GM23248 (cell line): ENCODE data around the gene RAD51D. TPM values are rescaled to one million over a fixed set of nuclear protein-coding genes. Genes with fewer than 3 reads are reported as not detected.
A peak's percentile ranks its signal among the peaks of the same experiment; 100 is the strongest.

Source experiments
- DNase-seq: peaks from one replicate; pipeline ENCODE4 v3.0.0-alpha.2; 2015
- H2AFZ ChIP-seq: fragments of 200-600 bp; sonication (generic); 2 replicates; pipeline ENCODE4 v1.6.1; 2016; ENCODE audit warnings: antibody characterized with exemption
- H3F3A ChIP-seq: fragments of 200-600 bp; sonication (generic); 2 replicates; pipeline ENCODE4 v1.6.1; 2016; ENCODE audit warnings: mild to moderate bottlenecking, antibody characterized with exemption, mixed run types; ENCODE audit not compliant: insufficient read depth
- H3K27ac ChIP-seq: fragments of 200-600 bp; sonication (generic); 2 replicates; pipeline ENCODE4 v1.5.1; 2016; ENCODE audit warnings: mild to moderate bottlenecking
- H3K27me3 ChIP-seq: fragments of 200-600 bp; sonication (generic); replicated peaks from 2 replicates; pipeline ENCODE4 v1.6.1; 2016; ENCODE audit warnings: mild to moderate bottlenecking; ENCODE audit not compliant: insufficient read depth
- H3K36me3 ChIP-seq: fragments of 200-600 bp; sonication (generic); 2 replicates; pipeline ENCODE4 v1.6.1; 2016; ENCODE audit warnings: low read depth, mild to moderate bottlenecking
- H3K4me1 ChIP-seq: fragments of 200-600 bp; sonication (generic); 2 replicates; pipeline ENCODE4 v1.6.1; 2016; ENCODE audit warnings: mild to moderate bottlenecking; ENCODE audit not compliant: insufficient read depth
- H3K4me2 ChIP-seq: fragments of 200-600 bp; sonication (generic); one replicate; pipeline ENCODE4 v1.6.1; 2016; ENCODE audit warnings: mild to moderate bottlenecking; ENCODE audit not compliant: unreplicated experiment
- H3K4me3 ChIP-seq: fragments of 200-600 bp; sonication (generic); 2 replicates; pipeline ENCODE4 v1.5.1; 2016; ENCODE audit warnings: mild to moderate bottlenecking
- H3K79me2 ChIP-seq: fragments of 200-600 bp; sonication (generic); 2 replicates; pipeline ENCODE4 v1.6.1; 2016; ENCODE audit warnings: mild to moderate bottlenecking; ENCODE audit not compliant: insufficient read depth
- H3K9ac ChIP-seq: fragments of 200-600 bp; sonication (generic); 2 replicates; pipeline ENCODE4 v1.6.1; 2016; ENCODE audit warnings: mild to moderate bottlenecking
- H3K9me2 ChIP-seq: fragments of 200-600 bp; sonication (generic); 2 replicates; pipeline ENCODE4 v1.6.1; 2016; ENCODE audit warnings: mixed run types, mild to moderate bottlenecking, moderate library complexity; ENCODE audit not compliant: insufficient read depth
- H3K9me3 ChIP-seq: fragments of 200-600 bp; sonication (generic); one replicate; pipeline ENCODE4 v1.6.1; 2017; ENCODE audit warnings: low read depth
- H4K20me1 ChIP-seq: fragments of 200-600 bp; sonication (generic); 2 replicates; pipeline ENCODE4 v1.6.0; 2016; ENCODE audit not compliant: insufficient read depth
- EZH2 ChIP-seq: fragments of 200-600 bp; sonication (generic); IDR thresholded peaks from 2 replicates; pipeline ENCODE4 v1.6.1; 2018; ENCODE audit warnings: antibody characterized with exemption, mild to moderate bottlenecking; ENCODE audit not compliant: insufficient read depth, poor library complexity, severe bottlenecking
- EZH2phosphoT487 ChIP-seq: fragments of 200-600 bp; sonication (generic); IDR thresholded peaks from 2 replicates; pipeline ENCODE4 v1.6.1; 2018; ENCODE audit warnings: antibody characterized with exemption, moderate library complexity, mild to moderate bottlenecking, low read depth; ENCODE audit not compliant: insufficient read depth
- WGBS, 2 experiments: methylation state at CpG; one replicate each; pipeline ENCODE4 v1.1.6; 2015 to 2017; ENCODE audit warnings: low lambda C conversion rate in 2 of 2, low coverage in 1 of 2; ENCODE audit errors: missing lambda C conversion rate in 2 of 2; 5-methylcytosine and 5-hydroxymethylcytosine counted together
- in situ Hi-C: fragments of 300-500 bp; cut with MboI; formaldehyde crosslinking; loops from 2 replicates; pipeline ENCODE4 v1.15.0; 2020
- polyA plus RNA-seq: library from polyadenylated mRNA; unstranded; fragments of >200 nt; fragmentation: Nextera tagmentation; extraction: Ambion mirVana; gene quantifications from 2 replicates; pipeline ENCODE4 v1.2.1, GENCODE V29; 2016
- total RNA-seq: library from RNA; depleted of rRNA; stranded (reverse); fragments of >200 nt; shearing (Covaris generic); gene quantifications from 2 replicates; pipeline ENCODE4 v1.2.3, GENCODE V29; 2014

The RAD51D gene
- total and polyA plus RNA-seq, 2 experiments from 2014 or later: 7.7 to 9.9 TPM

- Histone ChIP-seq H3K27ac (no peak overlapping the region), H3K36me3 (peaks cover 5% of the 10 kb centered on the region; the same call in 1 of the 2 replicates), H4K20me1 (no peaks in the 10 kb centered on the region), H3K9me2 (no peaks in the 10 kb centered on the region), H3F3A (0 out of 2 replicates have a peak, but pooled peaks cover 20% of the 10 kb centered on the region), H3K9ac (no peak overlapping the region), H3K79me2 (no peaks in the 10 kb centered on the region), H3K27me3 (no peaks in the 10 kb centered on the region), H2AFZ (no peak overlapping the region), H3K4me1 (peaks cover 24% of the 10 kb centered on the region), H3K4me2 (no peak overlapping the region), H3K4me3 (no peak overlapping the region), H3K9me3 (no peaks in the 10 kb centered on the region)
- TF ChIP-seq EZH2 (no peak), EZH2phosphoT487 (no peak)
- no peak for DNase-seq
- WGBS, 2 experiments: 96 to 97% methylated on average over 5 of the region's 5 CpGs
- in situ Hi-C loops: no loop called here
Measured at GRCh38 chr17:35129973-35130351, 10.3 kb upstream of the RAD51D start.

GRCh38 chr17:35129154-35129972 lies 9.7 kb upstream of the RAD51D start:
- Histone ChIP-seq H3K27ac (no peak overlapping the region), H3K9me2 (no peaks in the 10 kb centered on the region)
- WGBS, 2 experiments: 38 to 43% methylated on average over 11 of the region's 11 CpGs

GRCh38 chr17:35127751-35128514 lies 8.3 kb upstream of the RAD51D start:
- 0 out of 2 replicates have a peak overlapping the region, but pooled peaks have one; percentile 17 for H2AFZ ChIP-seq
- H3K4me1 ChIP-seq: peaks cover 24% of the 10 kb centered on the region
- H4K20me1 ChIP-seq: no peaks in the 10 kb centered on the region
- 18 to 21% methylated on average over 11 of the region's 11 CpGs for WGBS, 2 experiments
- TF ChIP-seq EZH2 (no peak), EZH2phosphoT487 (no peak)
- peak overlapping the region; percentile 39 for H3K4me2 ChIP-seq
- H3K4me3 ChIP-seq: no peak overlapping the region
- DNase-seq: peak; percentile 76
- H3K36me3 ChIP-seq: no peaks in the 10 kb centered on the region; the same call in 1 of the 2 replicates
- peak overlapping the region; percentile 32 for H3K9ac ChIP-seq
- in situ Hi-C loops: no loop called here
- peak overlapping the region; percentile 73 for H3K27ac ChIP-seq
- H3F3A ChIP-seq: 0 out of 2 replicates have a peak, but pooled peaks cover 20% of the 10 kb centered on the region
- H3K79me2 ChIP-seq: no peaks in the 10 kb centered on the region
- H3K27me3 ChIP-seq: no peaks in the 10 kb centered on the region
- no peaks in the 10 kb centered on the region for H3K9me3 ChIP-seq
- no peaks in the 10 kb centered on the region for H3K9me2 ChIP-seq

More at GRCh38 chr17:35129154-35129972, 9.7 kb upstream of the RAD51D start:
- H3F3A ChIP-seq: 0 out of 2 replicates have a peak, but pooled peaks cover 20% of the 10 kb centered on the region
- no peaks in the 10 kb centered on the region for H4K20me1 ChIP-seq
- no peaks in the 10 kb centered on the region for H3K27me3 ChIP-seq
- no peak for TF ChIP-seq EZH2
- no peak for TF ChIP-seq EZH2phosphoT487
- H3K9me3 ChIP-seq: no peaks in the 10 kb centered on the region
- H3K36me3 ChIP-seq: peaks cover 5% of the 10 kb centered on the region; the same call in 1 of the 2 replicates
- H3K79me2 ChIP-seq: no peaks in the 10 kb centered on the region
- in situ Hi-C loops: no loop called here
- peak; percentile 52 for DNase-seq
- no peak overlapping the region for H3K4me3 ChIP-seq
- H2AFZ ChIP-seq: no peak overlapping the region
- H3K9ac ChIP-seq: no peak overlapping the region
- H3K4me1 ChIP-seq: peaks cover 24% of the 10 kb centered on the region
- H3K4me2 ChIP-seq: no peak overlapping the region

DNA sequence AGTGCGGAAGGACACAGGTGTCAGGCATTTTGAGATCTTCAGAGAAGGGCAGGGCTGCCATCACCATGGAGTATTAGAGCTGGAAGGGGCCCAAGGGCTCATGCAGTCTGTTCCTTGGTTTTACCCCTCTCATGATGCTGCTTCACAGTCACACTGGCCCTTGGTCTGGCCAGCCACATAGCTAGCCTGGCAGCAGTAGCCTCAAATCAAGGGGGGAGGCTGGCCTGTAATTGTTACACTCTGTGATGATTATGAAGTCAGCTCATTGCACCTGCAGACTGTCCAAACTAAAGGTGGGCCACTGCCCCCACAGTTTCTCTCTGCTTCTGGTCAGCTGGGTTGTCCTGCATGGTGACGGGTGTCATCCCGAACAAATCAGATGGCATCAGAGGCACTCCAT lies 1.7 kb upstream of the RAD51D start, which contains the start of gene FNDC8:
FNDC8 (plus strand) TSS at position 301 of the 400 bp plus-strand sequence; CDS start at position 380, 79 bp downstream.
- Histone ChIP-seq H3K27me3 (no peaks in the 10 kb centered on the region), H3K9me2 (no peaks in the 10 kb centered on the region), H3K9me3 (no peaks in the 10 kb centered on the region), H3K4me3 (no peak within 1 kb of the TSS), H3K4me1 (no peaks in the 10 kb centered on the region), H3K36me3 (no peaks in the 10 kb centered on the region), H4K20me1 (no peaks in the 10 kb centered on the region), H3K4me2 (no peak within 1 kb of the TSS), H2AFZ (no peak within 1 kb of the TSS), H3K9ac (no peak within 1 kb of the TSS), H3K79me2 (peaks cover 11% of the 10 kb centered on the region), H3K27ac (no peak within 1 kb of the TSS), H3F3A (no peaks in the 10 kb centered on the region)
- in situ Hi-C loops: loop anchor here (25.0 kb wide), 2 partner anchors 584 to 709 kb away; no protein-coding TSS in a partner anchor
- no peak for DNase-seq
- no peak for TF ChIP-seq EZH2
- TF ChIP-seq EZH2phosphoT487: no peak
- WGBS, 2 experiments: 97 to 98% methylated on average over 3 of the region's 3 CpGs
